GM12874 (cell line): ENCODE results near the gene VIT.
A peak's percentile ranks its signal among the peaks of the same experiment; 100 is the strongest.

ENCODE experiments used
- CTCF ChIP-seq: IDR thresholded peaks from 2 replicates; pipeline ENCODE4 v1.5.1; 2011; ENCODE audit warnings: low read depth, mild to moderate bottlenecking, control low read depth, low read length, moderate library complexity; ENCODE audit not compliant: insufficient read depth

VIT gene

GRCh38 chr2:36670881-36671595, 25.5 kb upstream of the VIT start:
- no peak for TF ChIP-seq CTCF

GRCh38 chr2:36671731-36672130, 24.8 kb upstream of the VIT start:
- TF ChIP-seq CTCF: no peak

- TF ChIP-seq CTCF: peak; percentile 20; the same call in 1 of the 2 replicates
Observed at GRCh38 chr2:36672199-36672598, 24.3 kb upstream of the VIT start.

GRCh38 chr2:36675579-36676282, 20.8 kb upstream of the VIT start:
- TF ChIP-seq CTCF: no peak

GRCh38 chr2:36676364-36676763, 20.1 kb upstream of the VIT start:
- TF ChIP-seq CTCF: no peak

GRCh38 chr2:36677386-36677785, 19.1 kb upstream of the VIT start:
- no peak for TF ChIP-seq CTCF

GRCh38 chr2:36677996-36678605, 18.4 kb upstream of the VIT start:
- TF ChIP-seq CTCF: no peak
